GM12878 (cell line): ENCODE results near the gene DEF6. TPM values are rescaled to one million over a fixed set of nuclear protein-coding genes. Genes with fewer than 3 reads are reported as not detected.

Source experiments
- ASH2L ChIP-seq: fragments of 300-600, 200-600 bp; sonication (generic); IDR thresholded peaks from 2 replicates; pipeline ENCODE4 v1.6.1; 2017; ENCODE audit warnings: low read depth, mild to moderate bottlenecking, borderline replicate concordance
- CREM ChIP-seq: IDR thresholded peaks from 2 replicates; pipeline ENCODE4 v1.6.1; 2014; ENCODE audit warnings: antibody characterized with exemption, low read depth
- DPF2 ChIP-seq: fragments of 450-650 bp; IDR thresholded peaks from 2 replicates; pipeline ENCODE4 v1.6.1; 2017; ENCODE audit warnings: mild to moderate bottlenecking
- EP300 ChIP-seq, 2 experiments: fragments of 150-350 bp in 1 of 2; IDR thresholded peaks; 2 replicates each; pipeline ENCODE4 v1.6.1; 2011 to 2012; ENCODE audit warnings: low read depth in 2 of 2, low read length in 2 of 2, borderline replicate concordance in 1 of 2, improper control_type of control experiment in 1 of 2, inconsistent platforms in 1 of 2; ENCODE audit not compliant: control insufficient read depth in 1 of 2
- MYB ChIP-seq: fragments of 150-350 bp; IDR thresholded peaks from 2 replicates; pipeline ENCODE4 v1.6.1; 2014; ENCODE audit warnings: mild to moderate bottlenecking, low read depth, low read length, borderline replicate concordance
- NR2C1 ChIP-seq: fragments of 450-650 bp; IDR thresholded peaks from 2 replicates; pipeline ENCODE4 v1.6.1; 2017; ENCODE audit warnings: antibody characterized with exemption, mild to moderate bottlenecking, moderate library complexity
- NR2C2 ChIP-seq: IDR thresholded peaks from 2 replicates; pipeline ENCODE4 v1.6.1; 2011; ENCODE audit warnings: borderline replicate concordance, low read depth; ENCODE audit not compliant: control insufficient read depth, insufficient read length
- SP1 ChIP-seq: IDR thresholded peaks from one replicate; pipeline ENCODE4 v1.6.1; 2011; ENCODE audit warnings: low read depth, low read length
- TARDBP ChIP-seq: IDR thresholded peaks from 2 replicates; pipeline ENCODE4 v1.6.1; 2016; ENCODE audit warnings: borderline replicate concordance
- ZNF274 ChIP-seq: IDR thresholded peaks from one replicate; pipeline ENCODE4 v1.8.0; 2011; ENCODE audit not compliant: insufficient read length, insufficient read depth
- ZSCAN29 ChIP-seq: fragments of 450-650 bp; IDR thresholded peaks from 2 replicates; pipeline ENCODE4 v1.6.1; 2017; ENCODE audit warnings: mild to moderate bottlenecking, moderate library complexity
- ZZZ3 ChIP-seq: IDR thresholded peaks from 2 replicates; pipeline ENCODE4 v1.6.1; 2011; ENCODE audit warnings: low read depth; ENCODE audit not compliant: control insufficient read depth, insufficient read length
- polyA plus RNA-seq, 11 experiments: library from polyadenylated mRNA; depleted of rRNA in 4 of 11; unstranded in 6 of 11; stranded (reverse) in 5 of 11; fragments of >200 nt; fragmentation: Nextera tagmentation in 4 of 11; fragmentation: Illumina TruSeq in 1 of 11; extraction: Ambion mirVana in 4 of 11; extraction: Trizol in 1 of 11; gene quantifications; 1 replicate in 1 of 11; 2 replicates in 10 of 11; pipeline versions ENCODE4 v1.2.1 to v1.2.3, GENCODE V29; 2011 to 2016; ENCODE audit warnings: inconsistent platforms in 2 of 11, missing spikeins in 2 of 11, low read depth in 1 of 11
- total RNA-seq, 4 experiments: library from RNA; depleted of rRNA in 3 of 4; stranded (reverse); fragments of >200 nt in 3 of 4; fragmentation: Illumina TruSeq in 1 of 4; extraction: Trizol in 1 of 4; gene quantifications; 2 replicates each; pipeline versions ENCODE4 v1.2.1 to v1.2.3, GENCODE V29; 2013 to 2021
- TF ChIP-seq, protein P1 (sequence below): fragments of 450-650 bp; IDR thresholded peaks from 2 replicates; pipeline ENCODE4 v1.6.1; 2018; ENCODE audit warnings: borderline replicate concordance, mild to moderate bottlenecking; ENCODE audit not compliant: partially characterized antibody
- TF ChIP-seq, protein P2 (sequence below): fragments of 450-650 bp; conservative IDR thresholded peaks from 2 replicates; pipeline ENCODE4 v1.6.1; 2017; ENCODE audit warnings: mild to moderate bottlenecking, moderate library complexity
- TF ChIP-seq, protein P3 (sequence below): IDR thresholded peaks from 2 replicates; pipeline ENCODE4 v1.6.1; 2012; ENCODE audit warnings: improper control_type of control experiment, low read depth, low read length; ENCODE audit not compliant: insufficient replicate concordance
- TF ChIP-seq, protein P4 (sequence below): IDR thresholded peaks from 2 replicates; pipeline ENCODE4 v1.6.1; 2012; ENCODE audit warnings: low read depth, low read length, improper control_type of control experiment

DEF6 gene
- total and polyA plus RNA-seq, 10 of the 15 experiments (the other 5 are each of a cell fraction or from before 2014, with no cell fraction given), result 3.3 to 69.5 (median 48.8) TPM

DNA sequence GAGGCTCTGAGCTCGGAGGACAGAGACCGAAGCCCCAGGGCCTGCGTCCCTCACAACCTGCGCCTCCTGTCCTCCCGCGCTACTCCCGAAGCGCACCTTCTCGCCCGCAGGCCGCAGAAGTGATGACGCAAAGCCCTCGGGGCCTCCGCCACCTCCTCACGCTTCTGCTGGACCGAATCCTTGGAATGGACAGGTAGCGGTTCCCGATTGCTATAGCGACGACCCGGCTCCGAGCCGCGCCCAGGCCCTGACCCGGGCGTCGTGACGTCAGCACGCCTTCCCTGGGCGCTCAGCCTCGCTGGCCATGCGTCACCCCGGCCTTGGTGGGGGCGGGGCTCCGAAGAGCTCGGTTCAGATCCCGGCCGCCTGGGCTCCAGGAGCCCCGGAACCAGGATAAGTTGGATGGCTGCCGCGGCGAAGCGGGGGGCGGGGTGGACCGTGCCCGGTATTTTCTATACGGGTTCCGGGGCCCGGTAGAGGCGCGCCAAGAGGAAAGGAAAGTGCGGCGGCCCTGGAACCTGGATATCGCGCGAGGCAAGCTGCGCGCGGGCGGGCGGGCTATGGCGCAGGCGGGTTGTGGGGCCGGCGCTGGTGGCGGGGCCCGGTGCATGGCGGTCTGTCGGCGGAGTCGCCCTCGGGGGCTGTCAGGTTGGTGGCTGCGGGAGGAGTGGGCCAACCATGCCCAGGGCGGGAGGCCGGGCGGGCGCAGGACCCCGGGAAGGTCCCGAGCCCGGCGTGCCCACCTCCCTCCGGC is 38.2 kb upstream of the DEF6 start, which contains the start of gene ZNF76 (continued):
- TF ChIP-seq, protein P1, sequence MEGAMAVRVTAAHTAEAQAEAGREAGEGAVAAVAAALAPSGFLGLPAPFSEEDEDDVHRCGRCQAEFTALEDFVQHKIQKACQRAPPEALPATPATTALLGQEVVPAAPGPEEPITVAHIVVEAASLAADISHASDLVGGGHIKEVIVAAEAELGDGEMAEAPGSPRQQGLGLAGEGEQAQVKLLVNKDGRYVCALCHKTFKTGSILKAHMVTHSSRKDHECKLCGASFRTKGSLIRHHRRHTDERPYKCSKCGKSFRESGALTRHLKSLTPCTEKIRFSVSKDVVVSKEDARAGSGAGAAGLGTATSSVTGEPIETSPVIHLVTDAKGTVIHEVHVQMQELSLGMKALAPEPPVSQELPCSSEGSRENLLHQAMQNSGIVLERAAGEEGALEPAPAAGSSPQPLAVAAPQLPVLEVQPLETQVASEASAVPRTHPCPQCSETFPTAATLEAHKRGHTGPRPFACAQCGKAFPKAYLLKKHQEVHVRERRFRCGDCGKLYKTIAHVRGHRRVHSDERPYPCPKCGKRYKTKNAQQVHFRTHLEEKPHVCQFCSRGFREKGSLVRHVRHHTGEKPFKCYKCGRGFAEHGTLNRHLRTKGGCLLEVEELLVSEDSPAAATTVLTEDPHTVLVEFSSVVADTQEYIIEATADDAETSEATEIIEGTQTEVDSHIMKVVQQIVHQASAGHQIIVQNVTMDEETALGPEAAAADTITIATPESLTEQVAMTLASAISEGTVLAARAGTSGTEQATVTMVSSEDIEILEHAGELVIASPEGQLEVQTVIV, result no peak
- TF ChIP-seq, protein P2, sequence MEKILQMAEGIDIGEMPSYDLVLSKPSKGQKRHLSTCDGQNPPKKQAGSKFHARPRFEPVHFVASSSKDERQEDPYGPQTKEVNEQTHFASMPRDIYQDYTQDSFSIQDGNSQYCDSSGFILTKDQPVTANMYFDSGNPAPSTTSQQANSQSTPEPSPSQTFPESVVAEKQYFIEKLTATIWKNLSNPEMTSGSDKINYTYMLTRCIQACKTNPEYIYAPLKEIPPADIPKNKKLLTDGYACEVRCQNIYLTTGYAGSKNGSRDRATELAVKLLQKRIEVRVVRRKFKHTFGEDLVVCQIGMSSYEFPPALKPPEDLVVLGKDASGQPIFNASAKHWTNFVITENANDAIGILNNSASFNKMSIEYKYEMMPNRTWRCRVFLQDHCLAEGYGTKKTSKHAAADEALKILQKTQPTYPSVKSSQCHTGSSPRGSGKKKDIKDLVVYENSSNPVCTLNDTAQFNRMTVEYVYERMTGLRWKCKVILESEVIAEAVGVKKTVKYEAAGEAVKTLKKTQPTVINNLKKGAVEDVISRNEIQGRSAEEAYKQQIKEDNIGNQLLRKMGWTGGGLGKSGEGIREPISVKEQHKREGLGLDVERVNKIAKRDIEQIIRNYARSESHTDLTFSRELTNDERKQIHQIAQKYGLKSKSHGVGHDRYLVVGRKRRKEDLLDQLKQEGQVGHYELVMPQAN, result peak; percentile 32
- no peak for TF ChIP-seq NR2C2
- no peak for TF ChIP-seq ZZZ3
- TF ChIP-seq TARDBP, result 0 out of 2 replicates have a peak, but pooled peaks have one; percentile 23
- TF ChIP-seq, protein P3, sequence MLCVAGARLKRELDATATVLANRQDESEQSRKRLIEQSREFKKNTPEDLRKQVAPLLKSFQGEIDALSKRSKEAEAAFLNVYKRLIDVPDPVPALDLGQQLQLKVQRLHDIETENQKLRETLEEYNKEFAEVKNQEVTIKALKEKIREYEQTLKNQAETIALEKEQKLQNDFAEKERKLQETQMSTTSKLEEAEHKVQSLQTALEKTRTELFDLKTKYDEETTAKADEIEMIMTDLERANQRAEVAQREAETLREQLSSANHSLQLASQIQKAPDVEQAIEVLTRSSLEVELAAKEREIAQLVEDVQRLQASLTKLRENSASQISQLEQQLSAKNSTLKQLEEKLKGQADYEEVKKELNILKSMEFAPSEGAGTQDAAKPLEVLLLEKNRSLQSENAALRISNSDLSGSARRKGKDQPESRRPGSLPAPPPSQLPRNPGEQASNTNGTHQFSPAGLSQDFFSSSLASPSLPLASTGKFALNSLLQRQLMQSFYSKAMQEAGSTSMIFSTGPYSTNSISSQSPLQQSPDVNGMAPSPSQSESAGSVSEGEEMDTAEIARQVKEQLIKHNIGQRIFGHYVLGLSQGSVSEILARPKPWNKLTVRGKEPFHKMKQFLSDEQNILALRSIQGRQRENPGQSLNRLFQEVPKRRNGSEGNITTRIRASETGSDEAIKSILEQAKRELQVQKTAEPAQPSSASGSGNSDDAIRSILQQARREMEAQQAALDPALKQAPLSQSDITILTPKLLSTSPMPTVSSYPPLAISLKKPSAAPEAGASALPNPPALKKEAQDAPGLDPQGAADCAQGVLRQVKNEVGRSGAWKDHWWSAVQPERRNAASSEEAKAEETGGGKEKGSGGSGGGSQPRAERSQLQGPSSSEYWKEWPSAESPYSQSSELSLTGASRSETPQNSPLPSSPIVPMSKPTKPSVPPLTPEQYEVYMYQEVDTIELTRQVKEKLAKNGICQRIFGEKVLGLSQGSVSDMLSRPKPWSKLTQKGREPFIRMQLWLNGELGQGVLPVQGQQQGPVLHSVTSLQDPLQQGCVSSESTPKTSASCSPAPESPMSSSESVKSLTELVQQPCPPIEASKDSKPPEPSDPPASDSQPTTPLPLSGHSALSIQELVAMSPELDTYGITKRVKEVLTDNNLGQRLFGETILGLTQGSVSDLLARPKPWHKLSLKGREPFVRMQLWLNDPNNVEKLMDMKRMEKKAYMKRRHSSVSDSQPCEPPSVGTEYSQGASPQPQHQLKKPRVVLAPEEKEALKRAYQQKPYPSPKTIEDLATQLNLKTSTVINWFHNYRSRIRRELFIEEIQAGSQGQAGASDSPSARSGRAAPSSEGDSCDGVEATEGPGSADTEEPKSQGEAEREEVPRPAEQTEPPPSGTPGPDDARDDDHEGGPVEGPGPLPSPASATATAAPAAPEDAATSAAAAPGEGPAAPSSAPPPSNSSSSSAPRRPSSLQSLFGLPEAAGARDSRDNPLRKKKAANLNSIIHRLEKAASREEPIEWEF, result no peak
- TF ChIP-seq CREM, result peak; percentile 96
- TF ChIP-seq ZNF274, result no peak
- no peak for TF ChIP-seq SP1
- TF ChIP-seq MYB, result no peak
- TF ChIP-seq ASH2L, result no peak
- peak; percentile 94 for TF ChIP-seq NR2C1
- TF ChIP-seq EP300 (IDR thresholded peaks at IDR 0.05; ENCODE audit: borderline replicate concordance in 1 of 2, control insufficient read depth in 1 of 2, low read depth in 2 of 2, low read length in 2 of 2), result peak in 1 of 2 experiments; percentile 50; a peak in 2 of 4 replicates
- peak; percentile 87 for TF ChIP-seq DPF2
- TF ChIP-seq, protein P4, sequence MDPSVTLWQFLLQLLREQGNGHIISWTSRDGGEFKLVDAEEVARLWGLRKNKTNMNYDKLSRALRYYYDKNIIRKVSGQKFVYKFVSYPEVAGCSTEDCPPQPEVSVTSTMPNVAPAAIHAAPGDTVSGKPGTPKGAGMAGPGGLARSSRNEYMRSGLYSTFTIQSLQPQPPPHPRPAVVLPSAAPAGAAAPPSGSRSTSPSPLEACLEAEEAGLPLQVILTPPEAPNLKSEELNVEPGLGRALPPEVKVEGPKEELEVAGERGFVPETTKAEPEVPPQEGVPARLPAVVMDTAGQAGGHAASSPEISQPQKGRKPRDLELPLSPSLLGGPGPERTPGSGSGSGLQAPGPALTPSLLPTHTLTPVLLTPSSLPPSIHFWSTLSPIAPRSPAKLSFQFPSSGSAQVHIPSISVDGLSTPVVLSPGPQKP, result peak; percentile 42; the same call in 1 of the 2 replicates
- TF ChIP-seq ZSCAN29, result 0 out of 2 replicates have a peak, but pooled peaks have one; percentile 47
